ENCODE results near the gene ALKBH2. TPM values are rescaled to one million over a fixed set of nuclear protein-coding genes. Genes with fewer than 3 reads are reported as not detected.
"Not testable (repeated sequence)": the region's sequence is repeated elsewhere in the genome, so short reads cannot be mapped to it uniquely, and the experiment has no call there.

Gene ALKBH2
- total RNA-seq, 1 experiment from 2014 or later = 29.6 TPM

- no peaks in the 10 kb centered on the region for H3K36me3 ChIP-seq (replicated peaks; ENCODE audit: control insufficient read depth, insufficient read depth, low read length)
- H3K27me3 ChIP-seq (ENCODE audit: control insufficient read depth, insufficient read depth, low read length) = no peaks in the 10 kb centered on the region
- no peak overlapping the region for H3K4me3 ChIP-seq (ENCODE audit: insufficient read depth, low read depth, low read length)
- no peak for DNase-seq
Observed at GRCh38 chr12:109065853-109066193, 27.4 kb downstream of the ALKBH2 start.

GRCh38 chr12:109065154-109065852, 28.0 kb downstream of the ALKBH2 start:
- H3K36me3 ChIP-seq (replicated peaks; ENCODE audit: control insufficient read depth, insufficient read depth, low read length) = no peaks in the 10 kb centered on the region

GRCh38 chr12:109064143-109064542, 29.1 kb downstream of the ALKBH2 start:
- DNase-seq = no peak
- Histone ChIP-seq H3K27me3 (ENCODE audit: control insufficient read depth, insufficient read depth, low read length) (no peaks in the 10 kb centered on the region), H3K36me3 (replicated peaks; ENCODE audit: control insufficient read depth, insufficient read depth, low read length) (no peaks in the 10 kb centered on the region), H3K4me3 (ENCODE audit: insufficient read depth, low read depth, low read length) (no peak overlapping the region)

More at GRCh38 chr12:109065154-109065852, 28.0 kb downstream of the ALKBH2 start:
- DNase-seq = no peak
- Histone ChIP-seq H3K27me3 (ENCODE audit: control insufficient read depth, insufficient read depth, low read length) (no peaks in the 10 kb centered on the region), H3K4me3 (ENCODE audit: insufficient read depth, low read depth, low read length) (no peak overlapping the region)

- H3K4me3 ChIP-seq (ENCODE audit: insufficient read depth, low read depth, low read length) = no peak overlapping the region
- no peaks in the 10 kb centered on the region for H3K36me3 ChIP-seq (replicated peaks; ENCODE audit: control insufficient read depth, insufficient read depth, low read length)
- no peak for DNase-seq
- no peaks in the 10 kb centered on the region for H3K27me3 ChIP-seq (ENCODE audit: control insufficient read depth, insufficient read depth, low read length)
Observed at GRCh38 chr12:109058773-109059172, 34.5 kb downstream of the ALKBH2 start.

GRCh38 chr12:109057376-109057775, 35.9 kb downstream of the ALKBH2 start:
- Histone ChIP-seq H3K27me3 (ENCODE audit: control insufficient read depth, insufficient read depth, low read length) (no peaks in the 10 kb centered on the region), H3K4me3 (ENCODE audit: insufficient read depth, low read depth, low read length) (no peak overlapping the region), H3K36me3 (replicated peaks; ENCODE audit: control insufficient read depth, insufficient read depth, low read length) (no peaks in the 10 kb centered on the region)
- no peak for DNase-seq

GRCh38 chr12:109056891-109057290, 36.4 kb downstream of the ALKBH2 start:
- no peak for DNase-seq
- Histone ChIP-seq H3K36me3 (replicated peaks; ENCODE audit: control insufficient read depth, insufficient read depth, low read length) (no peaks in the 10 kb centered on the region), H3K4me3 (ENCODE audit: insufficient read depth, low read depth, low read length) (no peak overlapping the region), H3K27me3 (ENCODE audit: control insufficient read depth, insufficient read depth, low read length) (no peaks in the 10 kb centered on the region)

- no peaks in the 10 kb centered on the region for H3K36me3 ChIP-seq (replicated peaks; ENCODE audit: control insufficient read depth, insufficient read depth, low read length)
- no peak overlapping the region for H3K4me3 ChIP-seq (ENCODE audit: insufficient read depth, low read depth, low read length)
- no peaks in the 10 kb centered on the region for H3K27me3 ChIP-seq (ENCODE audit: control insufficient read depth, insufficient read depth, low read length)
- DNase-seq = no peak
Observed at GRCh38 chr12:109054520-109054919, 38.8 kb downstream of the ALKBH2 start.

GRCh38 chr12:109054124-109054513, 39.2 kb downstream of the ALKBH2 start:
- H3K36me3 ChIP-seq (replicated peaks; ENCODE audit: control insufficient read depth, insufficient read depth, low read length); H3K27me3 ChIP-seq (ENCODE audit: control insufficient read depth, insufficient read depth, low read length); DNase-seq; H3K4me3 ChIP-seq (ENCODE audit: insufficient read depth, low read depth, low read length): not testable (repeated sequence)

- peak; percentile 9 for DNase-seq
- Histone ChIP-seq H3K27me3 (ENCODE audit: control insufficient read depth, insufficient read depth, low read length) (no peaks in the 10 kb centered on the region), H3K4me3 (ENCODE audit: insufficient read depth, low read depth, low read length) (peak overlapping the region; percentile 80), H3K36me3 (replicated peaks; ENCODE audit: control insufficient read depth, insufficient read depth, low read length) (no peaks in the 10 kb centered on the region)
Observed at GRCh38 chr12:109053382-109054123, 39.7 kb downstream of the ALKBH2 start.

- Histone ChIP-seq H3K36me3 (replicated peaks; ENCODE audit: control insufficient read depth, insufficient read depth, low read length) (no peaks in the 10 kb centered on the region), H3K4me3 (ENCODE audit: insufficient read depth, low read depth, low read length) (peak within 1 kb of the TSS; percentile 80), H3K27me3 (ENCODE audit: control insufficient read depth, insufficient read depth, low read length) (no peaks in the 10 kb centered on the region)
- DNase-seq = peak; percentile 92
Observed at GRCh38 chr12:109052414-109053323, 40.6 kb downstream of the ALKBH2 start, which contains the start of gene USP30. TSS of gene USP30 (plus strand) at chr12:109052576. CDS start at chr12:109052679, 103 bp downstream.

GRCh38 chr12:109052097-109052413, 41.2 kb downstream of the ALKBH2 start:
- no peaks in the 10 kb centered on the region for H3K36me3 ChIP-seq (replicated peaks; ENCODE audit: control insufficient read depth, insufficient read depth, low read length)
- peak overlapping the region; percentile 80 for H3K4me3 ChIP-seq (ENCODE audit: insufficient read depth, low read depth, low read length)
- H3K27me3 ChIP-seq (ENCODE audit: control insufficient read depth, insufficient read depth, low read length) = no peaks in the 10 kb centered on the region
- no peak for DNase-seq

GRCh38 chr12:109049794-109050193, 43.5 kb downstream of the ALKBH2 start:
- not testable (repeated sequence) for H3K36me3 ChIP-seq (replicated peaks; ENCODE audit: control insufficient read depth, insufficient read depth, low read length); DNase-seq; H3K4me3 ChIP-seq (ENCODE audit: insufficient read depth, low read depth, low read length); H3K27me3 ChIP-seq (ENCODE audit: control insufficient read depth, insufficient read depth, low read length)

- H3K36me3 ChIP-seq (replicated peaks; ENCODE audit: control insufficient read depth, insufficient read depth, low read length); DNase-seq; H3K4me3 ChIP-seq (ENCODE audit: insufficient read depth, low read depth, low read length); H3K27me3 ChIP-seq (ENCODE audit: control insufficient read depth, insufficient read depth, low read length): not testable (repeated sequence)
Observed at GRCh38 chr12:109048706-109049105, 44.6 kb downstream of the ALKBH2 start.

- Histone ChIP-seq H3K36me3 (replicated peaks; ENCODE audit: control insufficient read depth, insufficient read depth, low read length) (no peaks in the 10 kb centered on the region), H3K4me3 (ENCODE audit: insufficient read depth, low read depth, low read length) (no peak overlapping the region), H3K27me3 (ENCODE audit: control insufficient read depth, insufficient read depth, low read length) (no peaks in the 10 kb centered on the region)
- no peak for DNase-seq
Observed at GRCh38 chr12:109047081-109047805, 46.0 kb downstream of the ALKBH2 start.

All from H7 (cell line).